ENCODE results near the gene BRCA2. TPM values are rescaled to one million over a fixed set of nuclear protein-coding genes. Genes with fewer than 3 reads are reported as not detected.

Gene BRCA2
- total RNA-seq, 1 experiment from 2014 or later = 29.8 TPM

- H3K27ac Mint-ChIP-seq (ENCODE audit: unreplicated experiment) = peak overlapping the region; percentile 14
- DNase-seq = peak; percentile 47 to 63
- Histone ChIP-seq H3K36me3 (ENCODE audit: control insufficient read depth, insufficient read depth, low read length) (no peaks in the 10 kb centered on the region), H3K9me3 (no peaks in the 10 kb centered on the region), H3K27me3 (replicated peaks; ENCODE audit: control insufficient read depth, insufficient read depth, low read length) (no peaks in the 10 kb centered on the region), H3K4me1 (peaks cover 50% of the 10 kb centered on the region), H3K4me3 (ENCODE audit: low read depth, low read length) (no peak overlapping the region)
- no peak overlapping the region for H3K4me3 Mint-ChIP-seq (ENCODE audit: unreplicated experiment)
- intact Hi-C loops (cut with micrococcal nuclease; ENCODE audit: unreplicated experiment) = loop anchor here (1.0 to 10.0 kb wide), 5 partner anchors 15 to 533 kb away; partner anchors contain the start of genes N4BP2L1 and N4BP2L2
- BruUV-seq (replicated peaks) = no TSS peak
- POLR2A ChIA-PET = no interaction called here
- CTCF ChIA-PET = no interaction called here
- peak; percentile 39 to 70 for TF ChIP-seq CTCF (IDR thresholded peaks at IDR 0.05; ENCODE audit: insufficient read depth in 1 of 2, low read depth in 1 of 2, low read length in 1 of 2, severe bottlenecking in 1 of 2, unreplicated experiment in 1 of 2)
- peaks cover 23% of the 10 kb centered on the region for H3K36me3 Mint-ChIP-seq (ENCODE audit: insufficient read depth, unreplicated experiment)
- peaks cover 45% of the 10 kb centered on the region for H3K4me1 Mint-ChIP-seq (ENCODE audit: low read depth, unreplicated experiment)
- no peaks in the 10 kb centered on the region for H3K9me3 Mint-ChIP-seq (ENCODE audit: unreplicated experiment)
- no peaks in the 10 kb centered on the region for H3K27me3 Mint-ChIP-seq (ENCODE audit: insufficient read depth, unreplicated experiment)
These were observed 127.8 kb downstream of the BRCA2 start for GRCh38 chr13:32443111-32443510.

- no peaks in the 10 kb centered on the region for H3K36me3 ChIP-seq (ENCODE audit: control insufficient read depth, insufficient read depth, low read length)
- Mint-ChIP-seq H3K4me1 (ENCODE audit: low read depth, unreplicated experiment) (peaks cover 42% of the 10 kb centered on the region), H3K36me3 (ENCODE audit: insufficient read depth, unreplicated experiment) (peaks cover 23% of the 10 kb centered on the region), H3K27me3 (ENCODE audit: insufficient read depth, unreplicated experiment) (no peaks in the 10 kb centered on the region), H3K27ac (ENCODE audit: unreplicated experiment) (no peak overlapping the region), H3K4me3 (ENCODE audit: unreplicated experiment) (no peak overlapping the region), H3K9me3 (ENCODE audit: unreplicated experiment) (no peaks in the 10 kb centered on the region)
- ChIA-PET CTCF (no interaction called here), POLR2A (no interaction called here)
- intact Hi-C loops (cut with micrococcal nuclease; ENCODE audit: unreplicated experiment) = loop anchor here (5.0 to 10.0 kb wide), 2 partner anchors 108 to 181 kb away; no protein-coding TSS in a partner anchor
- no peak for TF ChIP-seq CTCF (IDR thresholded peaks at IDR 0.05; ENCODE audit: insufficient read depth in 1 of 2, low read depth in 1 of 2, low read length in 1 of 2, severe bottlenecking in 1 of 2, unreplicated experiment in 1 of 2)
- H3K27me3 ChIP-seq (replicated peaks; ENCODE audit: control insufficient read depth, insufficient read depth, low read length) = no peaks in the 10 kb centered on the region
- H3K4me1 ChIP-seq = peaks cover 46% of the 10 kb centered on the region
- no peak for DNase-seq
- H3K9me3 ChIP-seq = no peaks in the 10 kb centered on the region
- BruUV-seq (replicated peaks) = no TSS peak
- no peak overlapping the region for H3K4me3 ChIP-seq (ENCODE audit: low read depth, low read length)
These were observed 130.2 kb downstream of the BRCA2 start for GRCh38 chr13:32445461-32445860.

- Histone ChIP-seq H3K27me3 (replicated peaks; ENCODE audit: control insufficient read depth, insufficient read depth, low read length) (no peaks in the 10 kb centered on the region), H3K4me1 (peaks cover 46% of the 10 kb centered on the region), H3K9me3 (no peaks in the 10 kb centered on the region), H3K36me3 (ENCODE audit: control insufficient read depth, insufficient read depth, low read length) (no peaks in the 10 kb centered on the region), H3K4me3 (ENCODE audit: low read depth, low read length) (no peak overlapping the region)
- no peaks in the 10 kb centered on the region for H3K9me3 Mint-ChIP-seq (ENCODE audit: unreplicated experiment)
- H3K4me3 Mint-ChIP-seq (ENCODE audit: unreplicated experiment) = no peak overlapping the region
- POLR2A ChIA-PET = no interaction called here
- CTCF ChIA-PET = no interaction called here
- peak in 1 of 2 experiments; percentile 61 for DNase-seq
- peaks cover 42% of the 10 kb centered on the region for H3K4me1 Mint-ChIP-seq (ENCODE audit: low read depth, unreplicated experiment)
- intact Hi-C loops (cut with micrococcal nuclease; ENCODE audit: unreplicated experiment) = loop anchor here (5.0 to 10.0 kb wide), 2 partner anchors 109 to 181 kb away; no protein-coding TSS in a partner anchor
- H3K27me3 Mint-ChIP-seq (ENCODE audit: insufficient read depth, unreplicated experiment) = no peaks in the 10 kb centered on the region
- no peak overlapping the region for H3K27ac Mint-ChIP-seq (ENCODE audit: unreplicated experiment)
- BruUV-seq (replicated peaks) = no TSS peak
- peaks cover 17% of the 10 kb centered on the region for H3K36me3 Mint-ChIP-seq (ENCODE audit: insufficient read depth, unreplicated experiment)
- no peak for TF ChIP-seq CTCF (IDR thresholded peaks at IDR 0.05; ENCODE audit: insufficient read depth in 1 of 2, low read depth in 1 of 2, low read length in 1 of 2, severe bottlenecking in 1 of 2, unreplicated experiment in 1 of 2)
These were observed 130.9 kb downstream of the BRCA2 start for GRCh38 chr13:32446220-32446619.
